NK-92 (cell line): ENCODE data around the gene LDB1.

Experiments
- DNase-seq: peaks from one replicate; lab custom pipeline; 2025; ENCODE audit not compliant: unreplicated experiment; lab: John Stamatoyannopoulos, UW

The LDB1 gene

GRCh38 chr10:102120142-102120990 is at the start of gene LDB1:
LDB1 (minus strand) TSS chr10:102120368; CDS start chr10:102120110, 258 bp downstream.
- DNase-seq = no peak

GRCh38 chr10:102167861-102168260 is 47.7 kb upstream of the LDB1 start:
- DNase-seq = no peak

GRCh38 chr10:102163342-102163989 is 43.3 kb upstream of the LDB1 start:
- DNase-seq = no peak

GRCh38 chr10:102159831-102160230 is 39.7 kb upstream of the LDB1 start:
- DNase-seq = no peak

- DNase-seq = no peak
Measured at GRCh38 chr10:102159051-102159597, 39.0 kb upstream of the LDB1 start.

GRCh38 chr10:102157224-102157623 is 37.1 kb upstream of the LDB1 start:
- DNase-seq = no peak

GRCh38 chr10:102154466-102155116 is 34.4 kb upstream of the LDB1 start:
- DNase-seq = no peak

- no peak for DNase-seq
Measured at GRCh38 chr10:102153093-102153620, 33.0 kb upstream of the LDB1 start.

GRCh38 chr10:102152545-102152890 is 32.4 kb upstream of the LDB1 start:
- DNase-seq = no peak

GRCh38 chr10:102151774-102152544 is 31.8 kb upstream of the LDB1 start, which contains the start of gene NOLC1:
NOLC1 (plus strand) TSS chr10:102152389; CDS start chr10:102152411, 22 bp downstream.
- DNase-seq = peak; percentile 91

- no peak for DNase-seq
Measured at GRCh38 chr10:102150970-102151773, 31.0 kb upstream of the LDB1 start.

- DNase-seq = no peak
Measured at GRCh38 chr10:102148275-102148674, 28.1 kb upstream of the LDB1 start.

GRCh38 chr10:102147561-102147960 is 27.4 kb upstream of the LDB1 start:
- DNase-seq = no peak

- DNase-seq = no peak
Measured at GRCh38 chr10:102146971-102147428, 26.8 kb upstream of the LDB1 start.

GRCh38 chr10:102141583-102142107 is 21.5 kb upstream of the LDB1 start:
- DNase-seq = no peak

GRCh38 chr10:102140913-102141540 is 20.9 kb upstream of the LDB1 start:
- no peak for DNase-seq

- DNase-seq = no peak
Measured at GRCh38 chr10:102140218-102140617, 20.1 kb upstream of the LDB1 start.

- no peak for DNase-seq
Measured at GRCh38 chr10:102139281-102140110, 19.3 kb upstream of the LDB1 start.
